ENCODE results near the gene CCL26. TPM values are rescaled to one million over a fixed set of nuclear protein-coding genes. Genes with fewer than 3 reads are reported as not detected.

CCL26 gene
- total and polyA plus RNA-seq, 9 of the 15 experiments (the other 6 are each of a cell fraction or from before 2014, with no cell fraction given): 2.3 to 26.8 (median 8.4) TPM

DNA sequence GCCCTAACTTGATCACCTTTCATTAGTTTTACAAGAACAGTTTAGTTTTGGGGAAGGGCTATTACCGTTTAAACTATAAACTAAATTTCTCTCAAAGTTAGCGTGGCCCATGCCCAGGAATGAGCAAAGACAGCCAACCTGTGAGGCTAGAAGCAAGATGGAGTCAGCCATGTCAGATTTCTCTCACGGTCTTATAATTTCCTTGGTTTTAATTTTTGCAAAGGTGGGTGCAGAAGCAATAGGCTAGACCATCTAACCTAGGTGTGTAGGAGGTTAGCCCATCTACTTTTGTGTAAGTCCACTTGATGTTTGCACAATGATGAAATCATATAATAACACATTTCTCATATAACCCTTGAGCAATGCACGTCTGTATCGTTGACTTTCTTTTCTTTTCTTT, 32.7 kb upstream of the CCL26 start (continued):
- TF ChIP-seq ZBTB34 (CRISPR knock-in tag; IDR thresholded peaks at IDR 0.05) (no peak), ZNF766 (CRISPR knock-in tag; conservative IDR thresholded peaks at IDR 0.05) (no peak), GTF2E2 (tag; IDR thresholded peaks at IDR 0.05) (no peak), BHLHE40 (IDR thresholded peaks at IDR 0.05; ENCODE audit: low read length) (no peak), HINFP (tag; conservative IDR thresholded peaks at IDR 0.05; ENCODE audit: low read depth) (peak; percentile 52; the same call in 1 of the 2 replicates), NR4A1 (CRISPR knock-in tag; IDR thresholded peaks at IDR 0.05) (no peak), NR4A1 (tag; IDR thresholded peaks at IDR 0.05) (peak; percentile 52; the same call in 1 of the 2 replicates), RBM39 (optimal IDR thresholded peaks at IDR 0.05; ENCODE audit: low read depth, low read length) (no peak), POLR3A (IDR thresholded peaks at IDR 0.05; ENCODE audit: borderline replicate concordance, extremely low read depth, insufficient read depth, insufficient read length) (no peak), HSF4 (CRISPR knock-in tag; IDR thresholded peaks at IDR 0.05; ENCODE audit: borderline replicate concordance) (no peak), ZNF253 (CRISPR knock-in tag; conservative IDR thresholded peaks at IDR 0.05) (no peak), MYC (IDR thresholded peaks at IDR 0.05; ENCODE audit: low read depth, low read length) (no peak), MYC (CRISPR knock-in tag; IDR thresholded peaks at IDR 0.05; ENCODE audit: borderline replicate concordance, low read depth) (no peak), NR2C1 (IDR thresholded peaks at IDR 0.05) (no peak), NR2C1 (tag; IDR thresholded peaks at IDR 0.05) (peak; percentile 36; the same call in 1 of the 2 replicates), SMARCC2 (IDR thresholded peaks at IDR 0.05; ENCODE audit: low read depth) (no peak), NR2F6 (CRISPR knock-in tag; IDR thresholded peaks at IDR 0.05) (no peak), ZNF644 (tag; IDR thresholded peaks at IDR 0.05; ENCODE audit: low read depth) (no peak), NR2C2 (CRISPR knock-in tag; IDR thresholded peaks at IDR 0.05) (no peak), NR2C2 (tag; IDR thresholded peaks at IDR 0.05) (no peak), MYBL2 (IDR thresholded peaks at IDR 0.05; ENCODE audit: low read depth) (no peak), MYBL2 (CRISPR knock-in tag; IDR thresholded peaks at IDR 0.05; ENCODE audit: borderline replicate concordance) (no peak), ZNF592 (IDR thresholded peaks at IDR 0.05) (peak; percentile 23; the same call in 1 of the 2 replicates), MAFF (IDR thresholded peaks at IDR 0.05; ENCODE audit: low read length) (no peak), PHF21A (IDR thresholded peaks at IDR 0.05; ENCODE audit: borderline replicate concordance, low read depth) (no peak)
